Nephron (organoid): ENCODE data around the gene MVD.

Experiments
- H3K27ac Mint-ChIP-seq, 3 experiments: 2 replicates each; pipeline ENCODE4 v1.8.0; 2020; ENCODE audit warnings: mixed read lengths in 3 of 3, mild to moderate bottlenecking in 2 of 3, moderate library complexity in 1 of 3
- H3K27me3 Mint-ChIP-seq: 2 replicates; pipeline ENCODE4 v1.8.0; 2021; ENCODE audit warnings: low read depth, mild to moderate bottlenecking, moderate library complexity, mixed read lengths
- H3K36me3 Mint-ChIP-seq: 2 replicates; pipeline ENCODE4 v1.8.0; 2020; ENCODE audit warnings: low read depth, mixed read lengths
- H3K4me1 Mint-ChIP-seq: 2 replicates; pipeline ENCODE4 v1.8.0; 2020; ENCODE audit warnings: mixed read lengths
- H3K4me3 Mint-ChIP-seq, 3 experiments: 2 replicates each; pipeline ENCODE4 v1.8.0; 2020; ENCODE audit warnings: mild to moderate bottlenecking in 3 of 3, mixed read lengths in 3 of 3, moderate library complexity in 2 of 3
- H3K9me3 Mint-ChIP-seq: 2 replicates; pipeline ENCODE4 v1.8.0; 2020; ENCODE audit warnings: mixed read lengths
- TF ChIP-seq, protein P1 (sequence below), 3 experiments: fragments of 200-600 bp; sonication (generic); IDR thresholded peaks; one replicate each; pipeline ENCODE4 v1.5.0; 2021; ENCODE audit warnings: antibody characterized with exemption in 3 of 3; ENCODE audit not compliant: unreplicated experiment in 3 of 3

MVD gene, protein sequence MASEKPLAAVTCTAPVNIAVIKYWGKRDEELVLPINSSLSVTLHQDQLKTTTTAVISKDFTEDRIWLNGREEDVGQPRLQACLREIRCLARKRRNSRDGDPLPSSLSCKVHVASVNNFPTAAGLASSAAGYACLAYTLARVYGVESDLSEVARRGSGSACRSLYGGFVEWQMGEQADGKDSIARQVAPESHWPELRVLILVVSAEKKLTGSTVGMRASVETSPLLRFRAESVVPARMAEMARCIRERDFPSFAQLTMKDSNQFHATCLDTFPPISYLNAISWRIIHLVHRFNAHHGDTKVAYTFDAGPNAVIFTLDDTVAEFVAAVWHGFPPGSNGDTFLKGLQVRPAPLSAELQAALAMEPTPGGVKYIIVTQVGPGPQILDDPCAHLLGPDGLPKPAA

DNA sequence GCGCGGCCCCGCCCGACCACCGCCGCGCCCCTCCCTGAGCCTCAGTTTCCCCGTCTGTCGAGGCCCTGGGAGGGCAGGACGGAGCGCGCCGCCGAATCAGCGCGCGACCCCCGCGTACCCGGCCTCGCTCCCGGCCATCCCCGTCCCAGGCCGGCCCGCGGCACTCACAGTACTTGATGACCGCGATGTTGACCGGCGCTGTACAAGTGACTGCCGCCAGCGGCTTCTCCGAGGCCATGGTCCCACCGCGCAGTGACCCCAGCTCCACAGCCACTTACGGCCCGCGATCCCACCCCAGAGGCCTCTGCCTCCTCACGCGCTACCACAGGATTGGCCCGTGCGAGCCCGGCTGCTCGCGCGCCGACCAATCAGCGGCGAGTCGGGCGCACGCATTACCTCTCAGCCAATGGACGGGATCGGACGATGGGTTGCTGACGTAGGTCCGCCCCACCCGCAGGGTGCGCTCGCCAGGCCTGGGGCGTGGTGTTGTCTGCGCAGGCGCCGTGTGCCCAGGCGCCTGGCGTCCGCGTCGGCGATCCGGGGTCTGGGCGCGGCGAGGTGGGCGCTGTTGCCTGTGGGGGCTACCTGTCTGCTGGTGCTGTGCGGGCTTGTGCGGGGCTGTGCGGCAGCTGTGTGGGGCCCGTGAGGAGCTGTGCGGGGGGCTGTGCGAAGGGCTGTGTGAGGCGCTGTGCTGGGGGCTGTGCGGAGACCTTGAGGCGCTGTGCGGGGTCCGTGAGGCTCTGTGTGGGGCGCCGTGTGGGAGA is at the start of gene MVD:
MVD (minus strand) TSS at position 249 of the 764 bp plus-strand sequence; CDS start at position 238, 11 bp downstream.
- Mint-ChIP-seq H3K36me3 (no peaks in the 10 kb centered on the region), H3K27me3 (no peaks in the 10 kb centered on the region), H3K4me1 (peaks cover 25% of the 10 kb centered on the region), H3K27ac (peak within 1 kb of the TSS; percentile 4 to 79 (median 78)), H3K4me3 (peak within 1 kb of the TSS; percentile 93 to 95 (median 94)), H3K9me3 (no peaks in the 10 kb centered on the region)
- TF ChIP-seq, protein P1, sequence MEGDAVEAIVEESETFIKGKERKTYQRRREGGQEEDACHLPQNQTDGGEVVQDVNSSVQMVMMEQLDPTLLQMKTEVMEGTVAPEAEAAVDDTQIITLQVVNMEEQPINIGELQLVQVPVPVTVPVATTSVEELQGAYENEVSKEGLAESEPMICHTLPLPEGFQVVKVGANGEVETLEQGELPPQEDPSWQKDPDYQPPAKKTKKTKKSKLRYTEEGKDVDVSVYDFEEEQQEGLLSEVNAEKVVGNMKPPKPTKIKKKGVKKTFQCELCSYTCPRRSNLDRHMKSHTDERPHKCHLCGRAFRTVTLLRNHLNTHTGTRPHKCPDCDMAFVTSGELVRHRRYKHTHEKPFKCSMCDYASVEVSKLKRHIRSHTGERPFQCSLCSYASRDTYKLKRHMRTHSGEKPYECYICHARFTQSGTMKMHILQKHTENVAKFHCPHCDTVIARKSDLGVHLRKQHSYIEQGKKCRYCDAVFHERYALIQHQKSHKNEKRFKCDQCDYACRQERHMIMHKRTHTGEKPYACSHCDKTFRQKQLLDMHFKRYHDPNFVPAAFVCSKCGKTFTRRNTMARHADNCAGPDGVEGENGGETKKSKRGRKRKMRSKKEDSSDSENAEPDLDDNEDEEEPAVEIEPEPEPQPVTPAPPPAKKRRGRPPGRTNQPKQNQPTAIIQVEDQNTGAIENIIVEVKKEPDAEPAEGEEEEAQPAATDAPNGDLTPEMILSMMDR (IDR thresholded peaks at IDR 0.05; ENCODE audit: unreplicated experiment in 3 of 3): no peak

DNA sequence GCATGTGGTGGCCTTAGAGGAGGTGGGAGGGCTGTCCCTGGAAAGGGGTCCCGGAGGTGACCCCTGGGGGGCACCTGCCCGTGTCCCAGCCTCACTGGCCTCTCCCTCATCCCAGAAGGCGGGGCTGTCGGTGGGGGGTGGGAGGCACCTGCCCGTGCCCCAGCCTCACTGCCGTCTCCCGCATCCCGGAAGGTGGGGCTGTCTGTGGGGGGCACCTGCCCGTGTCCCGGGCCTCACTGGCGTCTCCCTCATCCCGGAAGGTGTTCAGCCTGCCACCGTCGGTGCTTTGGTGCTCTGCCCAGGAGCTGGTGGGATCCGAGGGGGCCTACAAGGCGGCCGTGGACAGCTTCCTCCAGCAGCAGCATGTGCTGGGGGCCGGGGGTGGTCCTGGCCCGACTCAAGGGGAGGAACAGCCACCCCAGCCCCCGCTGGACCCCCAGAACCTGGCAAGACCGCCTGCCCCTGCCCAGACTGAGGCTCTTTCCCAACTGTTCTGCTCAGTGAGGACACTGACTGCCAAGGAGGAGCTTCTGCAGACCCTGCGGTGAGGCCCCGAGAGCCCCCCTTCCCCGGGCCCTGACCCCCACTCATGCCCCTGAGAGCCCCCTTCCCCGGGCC is 49.6 kb upstream of the MVD start:
- Mint-ChIP-seq H3K4me3 (no peak overlapping the region), H3K4me1 (peaks cover 2% of the 10 kb centered on the region), H3K9me3 (no peaks in the 10 kb centered on the region), H3K27ac (no peak overlapping the region), H3K36me3 (peaks cover 5% of the 10 kb centered on the region), H3K27me3 (no peaks in the 10 kb centered on the region)
- TF ChIP-seq, protein P1 (IDR thresholded peaks at IDR 0.05; ENCODE audit: unreplicated experiment in 3 of 3): no peak

DNA sequence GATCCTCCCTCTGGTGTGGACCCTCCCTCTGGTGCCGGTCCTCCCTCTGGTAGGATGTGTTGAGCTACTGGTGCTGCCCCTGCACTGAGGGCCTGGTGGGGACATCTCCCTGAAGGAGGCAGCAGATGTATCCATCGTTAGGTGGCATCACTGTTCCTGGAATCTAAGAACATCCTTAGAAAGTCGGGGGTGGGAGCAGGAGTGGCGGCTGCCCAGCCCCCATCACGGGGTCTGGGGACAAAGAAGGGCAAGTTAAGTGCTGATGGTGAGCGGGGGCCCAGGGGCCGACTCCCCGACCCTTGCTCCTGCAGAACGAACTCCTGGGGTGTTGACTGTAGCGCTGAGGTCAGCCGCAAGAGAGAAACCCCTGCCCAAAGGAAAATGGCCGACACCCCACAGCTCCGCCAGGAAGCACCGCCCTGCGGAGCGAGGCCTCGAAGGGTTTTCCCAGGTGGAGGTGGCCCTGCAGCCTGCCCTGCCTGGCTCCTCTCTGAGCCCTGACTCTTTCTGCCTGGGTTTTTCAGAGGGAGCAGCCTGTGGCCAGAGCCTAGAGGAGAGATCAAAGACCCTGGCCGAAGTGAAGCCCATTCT is 49.0 kb upstream of the MVD start:
- H3K9me3 Mint-ChIP-seq: no peaks in the 10 kb centered on the region
- H3K4me3 Mint-ChIP-seq: peak overlapping the region in 1 of 3 experiments; percentile 41
- H3K27ac Mint-ChIP-seq: no peak overlapping the region
- TF ChIP-seq, protein P1 (IDR thresholded peaks at IDR 0.05; ENCODE audit: unreplicated experiment in 3 of 3): no peak
- no peaks in the 10 kb centered on the region for H3K27me3 Mint-ChIP-seq
- peaks cover 8% of the 10 kb centered on the region for H3K4me1 Mint-ChIP-seq
- no peaks in the 10 kb centered on the region for H3K36me3 Mint-ChIP-seq

DNA sequence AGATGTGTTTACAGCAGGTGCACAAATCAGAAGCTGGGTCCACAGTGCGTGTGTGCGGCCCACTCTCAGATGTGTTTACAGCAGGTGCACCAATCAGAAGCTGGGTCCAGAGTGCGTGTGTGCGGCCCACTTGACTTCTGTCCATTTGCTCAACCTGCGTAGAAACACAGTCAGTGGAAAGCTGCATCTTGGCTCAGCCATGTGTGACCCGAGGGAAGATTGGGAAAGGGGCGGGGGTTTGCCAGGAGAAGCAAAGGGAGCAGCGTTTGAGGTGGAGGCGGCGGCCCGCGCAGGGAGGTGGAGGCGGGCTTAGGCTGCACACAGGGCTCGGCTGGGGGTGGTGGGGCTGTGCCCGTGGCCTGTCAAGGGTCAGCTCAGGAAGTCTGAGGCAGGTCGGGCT is 47.7 kb upstream of the MVD start:
- H3K27ac Mint-ChIP-seq: no peak overlapping the region
- no peak overlapping the region for H3K4me3 Mint-ChIP-seq
- H3K27me3 Mint-ChIP-seq: no peaks in the 10 kb centered on the region
- no peaks in the 10 kb centered on the region for H3K9me3 Mint-ChIP-seq
- peaks cover 9% of the 10 kb centered on the region for H3K4me1 Mint-ChIP-seq
- TF ChIP-seq, protein P1 (IDR thresholded peaks at IDR 0.05; ENCODE audit: unreplicated experiment in 3 of 3): no peak
- no peaks in the 10 kb centered on the region for H3K36me3 Mint-ChIP-seq

DNA sequence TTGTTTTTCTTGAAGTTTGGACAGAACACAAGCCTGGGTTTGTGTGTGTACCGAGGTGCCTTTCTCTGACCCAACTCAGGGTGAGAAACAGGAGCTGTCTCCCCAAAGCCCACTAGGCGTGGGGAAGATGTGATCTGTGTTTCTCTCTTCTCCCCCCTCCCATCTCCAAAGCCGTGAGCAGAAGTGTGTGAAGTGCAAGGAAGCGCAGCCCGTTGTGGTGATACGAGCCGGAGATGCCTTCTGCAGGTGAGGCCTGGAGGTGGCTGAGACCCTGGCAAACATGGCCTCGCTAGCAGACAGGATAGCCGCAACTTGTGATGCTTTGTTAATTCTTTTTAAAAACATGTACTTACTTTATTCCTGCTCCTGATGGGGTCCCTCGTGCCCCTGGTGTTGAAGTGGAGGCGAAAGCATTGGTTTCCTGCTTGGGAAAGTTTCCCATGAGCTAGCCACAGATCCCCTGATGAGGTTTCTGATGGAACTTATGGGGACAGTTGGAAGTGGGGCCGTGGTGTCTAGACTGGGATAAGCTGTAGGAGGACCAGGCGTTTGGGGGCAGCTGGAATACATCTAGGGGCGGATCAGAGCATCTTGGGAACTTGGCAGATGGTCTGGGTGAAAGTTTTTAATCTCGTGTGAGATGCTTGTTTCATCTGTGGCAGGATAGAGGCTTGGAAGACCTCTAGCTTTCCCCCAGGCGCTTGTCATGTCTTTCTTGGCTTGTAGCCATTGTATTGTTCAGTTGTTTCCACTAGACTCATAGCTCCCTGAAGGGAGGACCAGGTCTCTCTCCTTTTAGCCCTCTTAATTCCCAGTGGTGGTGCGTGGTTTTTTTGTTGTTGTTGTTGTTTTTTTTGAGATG is 44.3 kb upstream of the MVD start:
- Mint-ChIP-seq H3K4me3 (peak overlapping the region; percentile 79 to 88 (median 85)), H3K4me1 (peaks cover 20% of the 10 kb centered on the region), H3K27ac (peak overlapping the region in 1 of 3 experiments; percentile 13), H3K9me3 (no peaks in the 10 kb centered on the region), H3K36me3 (no peaks in the 10 kb centered on the region), H3K27me3 (no peaks in the 10 kb centered on the region)
- TF ChIP-seq, protein P1 (IDR thresholded peaks at IDR 0.05; ENCODE audit: unreplicated experiment in 3 of 3): no peak
